IMR-90 (cell line): ENCODE results near the gene FAM240A.

Experiments used
- MXI1 ChIP-seq: IDR thresholded peaks from 2 replicates; pipeline ENCODE4 v1.6.1; 2012; ENCODE audit warnings: low read depth, mild to moderate bottlenecking, low read length, moderate library complexity, borderline replicate concordance
- TF ChIP-seq, protein P1 (sequence below): conservative IDR thresholded peaks from 2 replicates; pipeline ENCODE4 v1.5.1; 2012; ENCODE audit warnings: mild to moderate bottlenecking, low read depth, low read length, improper control_type of control experiment

DNA sequence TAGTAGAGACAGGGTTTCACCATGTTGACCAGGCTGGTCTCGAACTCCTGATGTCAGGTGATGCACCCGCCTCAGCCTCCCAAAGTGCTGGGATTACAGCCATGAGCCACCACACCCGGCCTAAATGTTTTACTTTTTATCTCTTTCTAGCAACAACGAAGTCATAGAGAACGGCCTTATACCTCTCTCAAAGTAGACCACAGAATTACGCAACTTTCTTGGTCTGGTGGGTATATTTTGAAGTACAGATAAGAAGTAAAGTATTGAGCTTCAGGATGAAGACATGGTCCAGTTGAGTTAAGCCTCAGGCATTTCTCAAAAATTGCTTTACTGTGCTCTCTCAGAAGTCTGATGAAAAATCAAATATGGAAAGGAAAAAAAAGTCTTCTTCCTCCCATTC is 30.6 kb downstream of the FAM240A start:
- TF ChIP-seq, protein P1, sequence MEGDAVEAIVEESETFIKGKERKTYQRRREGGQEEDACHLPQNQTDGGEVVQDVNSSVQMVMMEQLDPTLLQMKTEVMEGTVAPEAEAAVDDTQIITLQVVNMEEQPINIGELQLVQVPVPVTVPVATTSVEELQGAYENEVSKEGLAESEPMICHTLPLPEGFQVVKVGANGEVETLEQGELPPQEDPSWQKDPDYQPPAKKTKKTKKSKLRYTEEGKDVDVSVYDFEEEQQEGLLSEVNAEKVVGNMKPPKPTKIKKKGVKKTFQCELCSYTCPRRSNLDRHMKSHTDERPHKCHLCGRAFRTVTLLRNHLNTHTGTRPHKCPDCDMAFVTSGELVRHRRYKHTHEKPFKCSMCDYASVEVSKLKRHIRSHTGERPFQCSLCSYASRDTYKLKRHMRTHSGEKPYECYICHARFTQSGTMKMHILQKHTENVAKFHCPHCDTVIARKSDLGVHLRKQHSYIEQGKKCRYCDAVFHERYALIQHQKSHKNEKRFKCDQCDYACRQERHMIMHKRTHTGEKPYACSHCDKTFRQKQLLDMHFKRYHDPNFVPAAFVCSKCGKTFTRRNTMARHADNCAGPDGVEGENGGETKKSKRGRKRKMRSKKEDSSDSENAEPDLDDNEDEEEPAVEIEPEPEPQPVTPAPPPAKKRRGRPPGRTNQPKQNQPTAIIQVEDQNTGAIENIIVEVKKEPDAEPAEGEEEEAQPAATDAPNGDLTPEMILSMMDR: no peak
- no peak for TF ChIP-seq MXI1
